WERI-Rb-1 (cell line): ENCODE results near the gene GPRC6A.
"Not testable (repeated sequence)": the region's sequence is repeated elsewhere in the genome, so short reads cannot be mapped to it uniquely, and the experiment has no call there.

Experiments
- DNase-seq: peaks from one replicate; pipeline ENCODE4 v3.0.0-alpha.2; 2020
- H3K27ac ChIP-seq: fragments of 250-450 bp; sonication (Bioruptor Pico); 2 replicates; pipeline ENCODE4 v1.5.1; 2020; ENCODE audit warnings: mild to moderate bottlenecking, moderate library complexity
- H3K27me3 ChIP-seq: fragments of 250-450 bp; sonication (Bioruptor Pico); 2 replicates; pipeline ENCODE4 v1.5.1; 2021; ENCODE audit warnings: mild to moderate bottlenecking, low read depth, moderate library complexity; ENCODE audit not compliant: insufficient read depth, severe bottlenecking
- H3K36me3 ChIP-seq: fragments of 250-450 bp; sonication (Bioruptor Pico); 2 replicates; pipeline ENCODE4 v1.5.1; 2020; ENCODE audit warnings: mild to moderate bottlenecking, moderate library complexity
- H3K4me3 ChIP-seq: 2 replicates; pipeline ENCODE4 v1.5.1; 2011; ENCODE audit warnings: low read depth, mild to moderate bottlenecking, control low read depth, low read length
- H3K9me3 ChIP-seq: fragments of 250-450 bp; sonication (Bioruptor Pico); 2 replicates; pipeline ENCODE4 v1.5.1; 2021; ENCODE audit warnings: mild to moderate bottlenecking, moderate library complexity; ENCODE audit not compliant: severe bottlenecking
- CTCF ChIP-seq: IDR thresholded peaks from 2 replicates; pipeline ENCODE4 v1.5.1; 2011; ENCODE audit warnings: low read depth, mild to moderate bottlenecking, control low read depth, inconsistent platforms, low read length

The GPRC6A gene

DNA sequence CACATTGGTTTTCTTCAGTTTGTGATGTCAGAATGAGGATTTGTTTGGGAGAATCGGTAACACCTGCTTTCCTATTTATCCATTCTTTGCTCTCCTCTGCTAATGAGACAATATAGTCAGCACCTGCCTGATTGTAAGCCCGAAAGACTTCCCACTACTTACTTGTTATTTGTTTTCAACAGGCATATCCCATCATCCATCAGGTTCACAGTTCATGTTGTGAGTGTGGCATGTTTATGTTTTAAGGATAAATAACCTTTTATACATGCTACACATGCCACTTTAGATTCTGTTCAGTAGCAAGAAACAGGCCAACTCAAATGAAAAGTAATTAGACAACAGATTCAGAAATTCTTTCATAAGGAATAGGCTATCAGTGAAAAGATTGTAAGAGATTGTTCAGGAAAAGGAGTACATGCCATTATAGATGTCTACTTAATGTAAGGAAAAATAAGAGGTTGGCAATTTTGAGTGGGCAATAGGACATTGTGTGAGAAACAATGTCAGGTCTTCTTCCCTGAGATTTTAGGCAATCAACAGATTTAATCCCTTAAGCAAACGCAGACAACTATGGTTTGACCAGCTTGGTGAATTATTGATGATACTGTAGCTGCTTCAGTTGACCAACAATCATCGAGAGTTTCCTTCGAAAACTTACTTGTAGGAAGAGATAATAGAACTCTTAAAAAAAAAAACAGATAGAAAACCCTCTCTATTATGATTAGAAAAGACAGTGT is 7.9 kb upstream of the GPRC6A start:
- no peak for TF ChIP-seq CTCF
- H3K36me3 ChIP-seq = no peaks in the 10 kb centered on the region
- H3K27ac ChIP-seq = no peak overlapping the region
- H3K9me3 ChIP-seq = no peaks in the 10 kb centered on the region
- no peaks in the 10 kb centered on the region for H3K27me3 ChIP-seq
- no peak overlapping the region for H3K4me3 ChIP-seq
- DNase-seq = no peak

GRCh38 chr6:116834526-116834925 is 5.6 kb upstream of the GPRC6A start:
- H3K27me3 ChIP-seq, H3K9me3 ChIP-seq, H3K27ac ChIP-seq, DNase-seq, H3K4me3 ChIP-seq, H3K36me3 ChIP-seq: not testable (repeated sequence)

- no peaks in the 10 kb centered on the region for H3K27me3 ChIP-seq
- H3K4me3 ChIP-seq = no peak overlapping the region
- no peaks in the 10 kb centered on the region for H3K9me3 ChIP-seq
- TF ChIP-seq CTCF = no peak
- no peak overlapping the region for H3K27ac ChIP-seq
- H3K36me3 ChIP-seq = no peaks in the 10 kb centered on the region
- no peak for DNase-seq
These were observed 1.2 kb downstream of the GPRC6A start for GRCh38 chr6:116827561-116828240.

GRCh38 chr6:116816336-116816735 is 12.5 kb downstream of the GPRC6A start:
- H3K9me3 ChIP-seq, DNase-seq, H3K27ac ChIP-seq, H3K27me3 ChIP-seq, H3K36me3 ChIP-seq, H3K4me3 ChIP-seq: not testable (repeated sequence)

DNA sequence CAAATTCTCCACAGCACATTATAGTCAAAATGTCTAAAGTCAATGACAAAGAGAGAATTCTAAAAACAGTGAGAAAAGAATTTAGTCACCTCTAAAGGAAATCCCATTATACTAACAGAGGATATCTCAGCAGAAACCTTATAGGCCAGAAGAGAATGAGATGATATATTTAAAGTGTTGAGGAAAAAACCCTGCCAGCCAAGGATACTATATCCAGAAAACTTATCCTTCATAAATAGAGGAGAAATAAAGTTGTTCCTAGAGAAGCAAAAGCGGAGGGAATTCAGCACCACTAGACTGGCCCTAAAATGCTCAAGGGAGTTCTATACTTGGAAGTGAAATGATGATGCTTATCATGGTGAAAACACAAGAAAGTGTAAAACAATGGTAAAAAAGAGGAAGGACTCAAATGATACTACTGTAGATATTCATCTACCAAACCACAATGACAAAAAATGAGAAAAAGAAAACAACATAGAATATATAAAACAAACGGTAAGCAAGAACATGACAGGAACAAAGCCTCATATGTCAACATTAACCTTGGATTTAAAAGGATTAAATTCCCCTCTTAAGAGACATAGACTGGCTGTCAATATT is 16.7 kb downstream of the GPRC6A start:
- Histone ChIP-seq H3K27ac (no peak overlapping the region), H3K4me3 (no peak overlapping the region), H3K9me3 (no peaks in the 10 kb centered on the region), H3K36me3 (no peaks in the 10 kb centered on the region), H3K27me3 (no peaks in the 10 kb centered on the region)
- no peak for TF ChIP-seq CTCF
- no peak for DNase-seq

DNA sequence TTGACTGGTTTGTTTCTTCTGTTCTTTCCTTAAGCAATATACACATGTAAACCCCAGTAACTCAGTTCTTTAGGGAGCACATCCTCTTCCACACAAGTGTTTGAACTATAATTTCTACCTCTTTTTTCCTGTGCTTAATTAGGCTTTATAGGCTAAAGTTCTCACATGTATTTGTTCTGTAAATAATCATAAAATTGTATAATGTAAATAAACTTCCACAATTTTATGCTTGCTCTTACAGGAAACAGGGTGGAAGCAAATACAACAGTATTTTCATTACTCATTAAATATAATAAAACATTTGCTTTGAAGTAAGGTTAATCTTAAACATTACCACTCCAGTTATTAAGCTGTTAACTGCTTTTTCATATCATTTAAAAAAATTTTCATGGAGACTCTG is 26.9 kb downstream of the GPRC6A start:
- no peak for TF ChIP-seq CTCF
- no peak overlapping the region for H3K27ac ChIP-seq
- H3K9me3 ChIP-seq = no peaks in the 10 kb centered on the region
- no peaks in the 10 kb centered on the region for H3K27me3 ChIP-seq
- no peak overlapping the region for H3K4me3 ChIP-seq
- no peaks in the 10 kb centered on the region for H3K36me3 ChIP-seq
- no peak for DNase-seq
